ENCODE results near the gene GSC.

- TF ChIP-seq POLR2A (IDR thresholded peaks at IDR 0.05; ENCODE audit: low read depth, low read length) = no peak
- no peak for TF ChIP-seq YY1 (IDR thresholded peaks at IDR 0.05; ENCODE audit: low read depth, low read length)
- TF ChIP-seq CTCF (IDR thresholded peaks at IDR 0.05 in 2 of 3, conservative IDR thresholded peaks at IDR 0.05 in 1 of 3; ENCODE audit: control insufficient read depth in 2 of 3, extremely low read depth in 1 of 3, insufficient read depth in 1 of 3, low read depth in 3 of 3, low read length in 3 of 3) = no peak
- no peak for TF ChIP-seq RBBP5 (conservative IDR thresholded peaks at IDR 0.05)
- no peak for TF ChIP-seq USF1 (IDR thresholded peaks at IDR 0.05; ENCODE audit: borderline replicate concordance, extremely low read length, insufficient read depth, low read depth, low read length)
- no peak for TF ChIP-seq SREBF1 (IDR thresholded peaks at IDR 0.05; ENCODE audit: low read length)
- TF ChIP-seq ESRRA (IDR thresholded peaks at IDR 0.05; ENCODE audit: low read length) = no peak
- TF ChIP-seq FOXM1 (IDR thresholded peaks at IDR 0.05; ENCODE audit: low read depth, low read length) = no peak
- TF ChIP-seq TAF1 (IDR thresholded peaks at IDR 0.05; ENCODE audit: borderline replicate concordance, low read depth, low read length) = no peak
- no peak for TF ChIP-seq EP300 (IDR thresholded peaks at IDR 0.05; ENCODE audit: borderline replicate concordance in 1 of 2, control insufficient read depth in 1 of 2, low read depth in 2 of 2, low read length in 2 of 2)
- TF ChIP-seq SKIL (IDR thresholded peaks at IDR 0.05; ENCODE audit: low read depth, poor library complexity, severe bottlenecking) = no peak
- TF ChIP-seq RFX5 (IDR thresholded peaks at IDR 0.05; ENCODE audit: low read depth, low read length) = no peak
- no peak for TF ChIP-seq CEBPB (IDR thresholded peaks at IDR 0.05; ENCODE audit: borderline replicate concordance in 1 of 2, low read depth in 2 of 2, low read length in 2 of 2)
These were observed 5.3 kb downstream of the GSC start for GRCh38 chr14:94764573-94764972.
